Pons (tissue), 1 donor: ENCODE measurements around the gene AGK.

Experiments used
- DNase-seq: peaks from one replicate; pipeline ENCODE4 v3.0.0-alpha.2; 2016; ENCODE audit warnings: low spot score

The AGK gene

GRCh38 chr7:141648276-141649114, 97.3 kb downstream of the AGK start:
- DNase-seq, result no peak

GRCh38 chr7:141649137-141649864, 98.1 kb downstream of the AGK start:
- no peak for DNase-seq

GRCh38 chr7:141649865-141650634, 98.8 kb downstream of the AGK start:
- DNase-seq, result peak; percentile 92

GRCh38 chr7:141651417-141651816, 100.2 kb downstream of the AGK start:
- no peak for DNase-seq

GRCh38 chr7:141652691-141653090, 101.5 kb downstream of the AGK start:
- DNase-seq, result no peak

- peak; percentile 94 for DNase-seq
These were observed 103.3 kb downstream of the AGK start for GRCh38 chr7:141654551-141654950.

- no peak for DNase-seq
These were observed 108.3 kb downstream of the AGK start for GRCh38 chr7:141659501-141659900.

GRCh38 chr7:141660259-141660658, 109.0 kb downstream of the AGK start:
- DNase-seq, result peak; percentile 84

GRCh38 chr7:141663081-141663849, 112.1 kb downstream of the AGK start:
- no peak for DNase-seq

- no peak for DNase-seq
These were observed 113.2 kb downstream of the AGK start for GRCh38 chr7:141664450-141664849.

- DNase-seq, result no peak
These were observed 114.2 kb downstream of the AGK start for GRCh38 chr7:141665208-141666035.

GRCh38 chr7:141666071-141666470, 114.9 kb downstream of the AGK start:
- no peak for DNase-seq

GRCh38 chr7:141668853-141669252, 117.6 kb downstream of the AGK start:
- DNase-seq, result no peak

GRCh38 chr7:141671705-141672496, 120.7 kb downstream of the AGK start:
- no peak for DNase-seq

- DNase-seq, result no peak
These were observed 122.1 kb downstream of the AGK start for GRCh38 chr7:141673346-141673745.

GRCh38 chr7:141674171-141674671, 123.0 kb downstream of the AGK start:
- no peak for DNase-seq

- no peak for DNase-seq
These were observed 123.5 kb downstream of the AGK start for GRCh38 chr7:141674702-141675101.

- DNase-seq, result peak; percentile 75
These were observed 124.4 kb downstream of the AGK start for GRCh38 chr7:141675436-141676215.

- DNase-seq, result no peak
These were observed 125.4 kb downstream of the AGK start for GRCh38 chr7:141676618-141677017.
